GM12891 (cell line): ENCODE results near the gene ZNF438.

Experiments used
- POLR2A ChIP-seq: IDR thresholded peaks from 2 replicates; pipeline ENCODE4 v1.6.1; 2011; ENCODE audit warnings: low read depth, low read length, control low read depth
- POLR2AphosphoS5 ChIP-seq: IDR thresholded peaks from 2 replicates; pipeline ENCODE4 v1.6.1; 2011; ENCODE audit warnings: low read depth, low read length, control low read depth
- SPI1 ChIP-seq: IDR thresholded peaks from 2 replicates; pipeline ENCODE4 v1.6.1; 2011; ENCODE audit warnings: low read depth, low read length, control low read depth
- TAF1 ChIP-seq: IDR thresholded peaks from 2 replicates; pipeline ENCODE4 v1.6.1; 2011; ENCODE audit warnings: low read depth, low read length, control low read depth

- no peak for TF ChIP-seq POLR2AphosphoS5
- no peak for TF ChIP-seq TAF1
- no peak for TF ChIP-seq POLR2A
- no peak for TF ChIP-seq SPI1
Observed at GRCh38 chr10:31018356-31018750, 13.3 kb downstream of the ZNF438 start.
